ENCODE measurements around the gene PTPRD. TPM values are rescaled to one million over a fixed set of nuclear protein-coding genes. Genes with fewer than 3 reads are reported as not detected.

PTPRD gene
- total and polyA plus RNA-seq, 2 experiments from 2014 or later: 11.5 to 58.0 TPM

- H3K36me3 Mint-ChIP-seq (ENCODE audit: low read depth): no peaks in the 10 kb centered on the region
- no peak for TF ChIP-seq POLR2AphosphoS5 (IDR thresholded peaks at IDR 0.05; ENCODE audit: low read depth)
- no peak for TF ChIP-seq STAT1 (IDR thresholded peaks at IDR 0.05; ENCODE audit: unreplicated experiment)
- no peak for TF ChIP-seq NANOG (IDR thresholded peaks at IDR 0.05; ENCODE audit: borderline replicate concordance)
- TF ChIP-seq ZNF462 (CRISPR knock-in tag; IDR thresholded peaks at IDR 0.05): no peak
- no peak for TF ChIP-seq ZNF114 (CRISPR knock-in tag; IDR thresholded peaks at IDR 0.05)
- TF ChIP-seq CREB1 (CRISPR knock-in tag; IDR thresholded peaks at IDR 0.05; ENCODE audit: low read depth): no peak
- no peak for TF ChIP-seq JUNB (IDR thresholded peaks at IDR 0.05; ENCODE audit: unreplicated experiment)
- TF ChIP-seq REST (IDR thresholded peaks at IDR 0.05; ENCODE audit: unreplicated experiment): no peak
- TF ChIP-seq ETS1 (IDR thresholded peaks at IDR 0.05): no peak
- no peak for TF ChIP-seq EZH2 (IDR thresholded peaks at IDR 0.05; ENCODE audit: low read depth, unreplicated experiment)
- TF ChIP-seq EZH2phosphoT487 (IDR thresholded peaks at IDR 0.05; ENCODE audit: unreplicated experiment): no peak
- TF ChIP-seq ZNF331 (CRISPR knock-in tag; IDR thresholded peaks at IDR 0.05; ENCODE audit: low read depth): no peak
- Histone ChIP-seq H3K9me2 (ENCODE audit: insufficient read depth) (no peaks in the 10 kb centered on the region), H3K4me3 (no peak overlapping the region), H3K36me3 (ENCODE audit: insufficient read depth) (no peaks in the 10 kb centered on the region), H3K79me2 (replicated peaks; ENCODE audit: insufficient read depth) (no peaks in the 10 kb centered on the region), H2AFZ (no peak overlapping the region), H3K27me3 (ENCODE audit: insufficient read depth) (no peaks in the 10 kb centered on the region), H3K27ac (ENCODE audit: low read depth) (no peak overlapping the region), H4K20me1 (replicated peaks; ENCODE audit: insufficient read depth) (no peaks in the 10 kb centered on the region), H3K4me1 (ENCODE audit: insufficient read depth) (0 out of 2 replicates have a peak, but pooled peaks cover 8% of the 10 kb centered on the region), H3K4me2 (no peak overlapping the region), H3F3A (replicated peaks; ENCODE audit: low read depth) (no peaks in the 10 kb centered on the region)
- H3K27me3 Mint-ChIP-seq (ENCODE audit: insufficient read depth, low read depth, poor library complexity): no peaks in the 10 kb centered on the region
- no peaks in the 10 kb centered on the region for H3K9me3 Mint-ChIP-seq
- no peak overlapping the region for H3K27ac Mint-ChIP-seq
- DNase-seq (ENCODE audit: low spot score) (no peak), ATAC-seq (no peak)
- peaks cover 12% of the 10 kb centered on the region for H3K4me1 Mint-ChIP-seq
- no peak overlapping the region for H3K4me3 Mint-ChIP-seq
Measured at GRCh38 chr9:10135553-10135952, 477.2 kb downstream of the PTPRD start.
